Measurements from ENCODE around the gene SYT12.
"Not testable (repeated sequence)": the region's sequence is repeated elsewhere in the genome, so short reads cannot be mapped to it uniquely, and the experiment has no call there.

The SYT12 gene, protein sequence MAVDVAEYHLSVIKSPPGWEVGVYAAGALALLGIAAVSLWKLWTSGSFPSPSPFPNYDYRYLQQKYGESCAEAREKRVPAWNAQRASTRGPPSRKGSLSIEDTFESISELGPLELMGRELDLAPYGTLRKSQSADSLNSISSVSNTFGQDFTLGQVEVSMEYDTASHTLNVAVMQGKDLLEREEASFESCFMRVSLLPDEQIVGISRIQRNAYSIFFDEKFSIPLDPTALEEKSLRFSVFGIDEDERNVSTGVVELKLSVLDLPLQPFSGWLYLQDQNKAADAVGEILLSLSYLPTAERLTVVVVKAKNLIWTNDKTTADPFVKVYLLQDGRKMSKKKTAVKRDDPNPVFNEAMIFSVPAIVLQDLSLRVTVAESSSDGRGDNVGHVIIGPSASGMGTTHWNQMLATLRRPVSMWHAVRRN
- 0 to 0.20 reads per million in 2 donors for total RNA-seq

DNA sequence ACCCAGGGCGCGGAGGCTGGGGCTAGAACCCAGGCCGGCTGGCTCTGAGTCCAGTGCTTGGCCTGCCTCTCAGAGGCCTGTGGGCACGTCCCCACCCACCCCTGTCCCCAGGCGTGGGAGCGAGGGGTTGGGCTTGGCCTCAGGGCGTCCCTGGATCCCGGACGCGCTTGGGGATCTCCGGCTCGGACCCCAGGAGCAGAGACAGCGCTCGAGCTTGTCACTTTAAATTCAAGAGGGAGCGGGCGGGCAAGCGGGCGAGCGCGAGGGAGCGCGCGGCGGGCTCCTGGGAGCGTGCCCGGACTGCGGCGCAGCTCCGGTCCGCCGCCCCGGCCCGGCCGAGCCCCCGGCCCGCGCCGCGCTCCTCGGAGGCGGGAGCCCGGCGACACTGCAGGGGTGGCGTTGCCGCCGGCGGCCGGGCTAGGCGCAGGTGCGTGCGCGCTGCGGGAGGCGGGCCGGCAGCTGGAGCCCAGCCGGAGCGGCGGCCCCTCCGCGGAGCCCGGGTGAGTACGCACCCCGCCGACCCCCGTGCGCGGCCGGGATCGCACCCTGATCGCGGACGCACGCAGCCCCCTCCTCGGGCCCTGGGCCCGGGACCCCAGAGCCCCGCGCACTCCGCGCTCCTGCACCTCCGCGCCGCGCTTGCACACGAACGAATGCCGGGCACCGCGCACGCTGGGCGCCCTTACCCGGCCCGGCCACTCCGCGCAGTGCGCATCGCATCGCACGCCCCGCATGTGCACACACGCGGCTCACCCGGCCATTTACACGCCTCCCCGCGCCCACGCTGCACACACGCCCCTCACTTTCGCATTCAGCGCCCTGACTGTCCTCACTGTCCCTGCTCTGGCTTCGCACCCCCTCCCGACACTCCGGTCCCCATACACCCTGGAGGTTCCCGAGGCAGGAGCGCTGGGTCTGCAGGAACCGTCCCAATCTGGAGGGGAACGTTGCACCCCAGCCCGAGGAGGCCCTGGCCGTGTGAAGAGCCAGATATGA lies at the start of gene SYT12:
Gene SYT12, plus strand, starts transcription at position 174 of the 996 bp plus-strand sequence. CDS start 7,011 bp downstream, outside the sequence.
- peak in 1 of 5 experiments; percentile 21 for DNase-seq

DNA sequence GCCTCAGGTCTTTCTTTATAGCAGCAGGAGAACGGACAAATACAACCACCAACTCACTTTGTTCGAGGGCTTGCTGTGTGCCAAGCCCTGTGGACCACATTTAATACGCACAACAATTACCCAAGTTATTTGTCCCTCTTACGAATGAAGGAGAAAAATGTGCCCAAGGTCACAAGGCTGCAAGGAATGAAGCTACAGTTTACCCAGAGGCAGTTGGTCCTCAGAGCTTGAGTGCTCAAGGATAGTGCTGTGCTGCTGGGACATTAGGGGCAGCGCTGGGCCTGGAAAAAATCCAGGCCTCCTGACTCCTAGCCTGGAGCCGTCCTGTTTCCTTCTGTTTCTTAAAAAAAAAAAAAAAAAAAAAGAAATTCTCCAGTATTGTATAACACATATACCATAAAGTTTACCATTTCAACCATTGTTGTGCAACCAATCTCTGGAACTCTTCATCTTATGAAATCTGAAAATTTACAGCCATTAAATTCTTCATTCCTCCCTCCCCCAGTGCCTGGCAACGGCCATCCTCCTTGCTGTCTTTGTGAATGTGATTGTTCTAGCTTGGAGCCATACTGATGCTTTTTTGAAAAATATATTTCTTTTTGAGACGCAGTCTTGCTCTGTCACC lies 48.9 kb upstream of the SYT12 start:
- no peak for DNase-seq

DNA sequence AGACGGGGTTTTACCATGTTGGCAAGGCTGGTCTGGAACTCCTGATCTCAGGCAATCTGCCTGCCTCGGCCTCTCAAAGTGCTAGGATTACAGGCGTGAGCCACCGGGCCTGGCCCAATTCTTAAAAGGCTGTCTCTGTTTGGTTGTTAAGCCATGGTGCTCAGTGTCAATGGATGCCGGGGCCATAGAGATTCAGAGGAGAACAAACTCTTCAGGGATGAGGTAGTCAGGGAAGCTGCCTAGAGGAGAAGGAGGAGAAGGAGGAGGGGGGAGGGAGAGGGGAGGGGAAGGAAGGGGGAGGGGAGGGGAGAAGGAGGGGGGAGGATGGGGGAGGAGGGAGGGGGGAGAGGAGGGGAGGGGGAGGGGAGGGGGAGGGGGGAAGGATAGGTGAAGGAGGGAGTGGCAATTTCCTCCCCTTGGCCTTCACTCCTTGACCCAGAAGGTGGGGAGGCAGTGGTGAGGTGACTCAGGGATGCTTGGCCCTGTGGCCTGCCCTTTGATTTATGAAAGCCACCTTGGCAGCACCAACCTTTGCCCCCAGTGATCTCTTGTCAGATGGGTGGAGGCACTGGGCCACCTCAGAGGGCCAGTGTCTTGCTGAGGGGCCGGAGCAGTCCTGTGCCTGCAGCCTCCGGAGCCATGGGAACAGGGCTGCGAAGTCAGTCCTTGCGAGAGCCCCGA lies 48.1 kb upstream of the SYT12 start, which contains the start of gene C11orf86:
Gene C11orf86, plus strand, starts transcription at position 581 of the 681 bp plus-strand sequence. Its CDS starts 59 bp downstream, at position 640.
- no peak for DNase-seq

DNA sequence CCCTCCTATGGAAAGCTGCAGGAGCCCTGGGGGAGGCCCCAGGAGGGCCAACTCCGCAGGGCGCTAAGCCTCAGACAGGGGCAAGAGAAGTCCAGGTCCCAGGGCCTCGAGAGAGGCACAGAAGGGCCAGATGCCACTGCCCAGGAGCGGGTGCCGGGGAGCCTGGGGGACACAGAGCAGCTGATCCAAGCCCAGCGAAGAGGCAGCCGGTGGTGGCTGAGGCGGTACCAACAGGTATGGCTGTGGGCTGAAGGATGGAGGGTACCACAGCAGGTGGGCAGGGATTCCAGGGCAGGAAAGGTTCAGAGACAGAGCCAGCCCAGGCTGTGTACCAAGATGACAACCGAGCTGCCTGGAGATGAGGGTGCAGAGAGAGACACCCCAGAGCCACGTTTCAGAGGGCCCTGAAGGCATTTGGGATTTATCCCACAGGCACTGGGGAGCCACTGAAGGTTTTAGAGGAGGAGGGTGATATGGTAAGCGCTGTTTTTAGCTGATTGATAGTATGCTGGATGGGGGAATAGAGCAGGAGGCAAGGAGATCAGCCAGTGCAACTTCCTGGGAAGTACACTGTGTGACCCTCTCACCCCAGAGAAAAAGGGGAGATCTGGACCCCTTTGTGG lies 47.4 kb upstream of the SYT12 start:
- no peak for DNase-seq

DNA sequence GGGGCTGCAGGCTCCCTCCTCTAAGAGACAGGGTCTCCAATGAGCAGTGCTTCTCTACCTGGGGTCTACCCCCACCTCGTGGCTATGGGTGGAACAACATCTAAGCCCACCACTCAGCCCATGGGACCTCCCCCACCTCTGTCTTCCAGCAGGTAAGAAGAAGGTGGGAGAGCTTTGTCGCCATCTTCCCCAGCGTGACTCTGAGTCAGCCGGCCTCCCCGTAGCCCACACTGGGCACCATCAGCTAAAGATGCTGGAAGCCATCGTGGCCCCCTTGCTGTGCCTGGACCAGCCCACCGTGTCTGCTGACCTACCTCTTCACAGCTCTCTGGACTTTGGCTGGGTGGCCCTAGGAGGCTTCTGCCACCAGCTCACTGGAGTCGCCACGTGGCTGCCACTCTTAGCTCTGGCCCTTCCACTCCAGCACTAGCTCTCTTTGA lies 46.9 kb upstream of the SYT12 start:
- peak in 1 of 5 experiments; percentile 10 for DNase-seq

DNA sequence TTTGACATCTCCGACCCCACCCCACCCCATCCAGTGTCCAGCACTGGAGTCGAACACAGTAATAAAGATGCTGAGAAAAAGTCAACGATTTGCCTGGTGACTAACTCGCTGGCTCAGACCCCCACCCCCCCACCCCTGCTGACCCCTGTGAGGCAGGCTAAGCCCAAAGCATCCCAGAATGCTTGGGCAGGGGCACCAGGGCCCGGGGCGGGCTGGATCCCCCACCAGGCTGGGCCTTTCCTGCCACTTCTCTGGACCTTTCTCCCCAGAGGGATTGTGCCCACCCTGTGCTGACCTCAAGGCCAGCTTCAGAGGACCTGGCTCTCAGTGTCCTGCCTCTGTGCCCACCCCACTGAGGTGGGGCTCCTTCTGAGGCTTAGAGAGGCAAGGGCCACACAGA lies 46.0 kb upstream of the SYT12 start:
- no peak for DNase-seq

DNA sequence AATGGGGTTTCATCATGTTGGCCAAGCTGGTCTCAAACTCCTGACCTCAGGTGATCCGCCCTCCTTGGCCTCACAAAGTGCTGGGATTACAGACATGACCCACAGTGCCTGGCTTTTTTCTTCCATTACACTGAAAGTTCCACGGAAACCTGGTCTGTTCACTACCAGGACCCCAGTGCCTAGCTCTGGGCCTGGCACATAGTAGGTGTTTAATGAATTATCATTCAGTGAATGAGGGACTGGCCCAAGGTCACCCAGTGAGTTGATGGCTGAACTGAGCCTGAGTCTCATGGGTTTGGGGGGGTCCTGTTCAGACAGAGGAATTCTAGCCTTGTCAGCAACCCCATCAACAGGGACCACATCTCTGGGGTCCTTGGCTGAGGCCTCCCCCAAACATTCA lies 44.7 kb upstream of the SYT12 start:
- DNase-seq = no peak

DNA sequence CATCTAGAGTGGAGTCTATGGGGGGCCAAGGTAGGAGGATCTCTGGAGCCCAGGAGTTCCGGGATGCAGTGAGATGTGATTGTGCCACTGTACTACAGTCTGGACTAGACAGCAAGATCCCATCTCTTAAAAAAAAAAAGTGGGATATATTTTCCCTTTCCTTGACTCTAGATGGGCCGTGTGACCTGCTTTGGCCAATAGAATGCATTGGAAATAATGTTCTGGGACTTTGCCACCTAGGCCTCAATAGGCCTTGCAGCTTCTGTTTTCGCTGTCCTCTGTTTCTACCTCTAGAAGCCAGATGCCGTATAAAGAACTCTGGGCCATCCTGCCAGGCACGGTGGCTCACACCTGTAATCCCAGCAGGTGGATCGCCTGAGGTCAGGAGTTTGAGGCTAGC lies 44.2 kb upstream of the SYT12 start:
- DNase-seq = no peak

DNA sequence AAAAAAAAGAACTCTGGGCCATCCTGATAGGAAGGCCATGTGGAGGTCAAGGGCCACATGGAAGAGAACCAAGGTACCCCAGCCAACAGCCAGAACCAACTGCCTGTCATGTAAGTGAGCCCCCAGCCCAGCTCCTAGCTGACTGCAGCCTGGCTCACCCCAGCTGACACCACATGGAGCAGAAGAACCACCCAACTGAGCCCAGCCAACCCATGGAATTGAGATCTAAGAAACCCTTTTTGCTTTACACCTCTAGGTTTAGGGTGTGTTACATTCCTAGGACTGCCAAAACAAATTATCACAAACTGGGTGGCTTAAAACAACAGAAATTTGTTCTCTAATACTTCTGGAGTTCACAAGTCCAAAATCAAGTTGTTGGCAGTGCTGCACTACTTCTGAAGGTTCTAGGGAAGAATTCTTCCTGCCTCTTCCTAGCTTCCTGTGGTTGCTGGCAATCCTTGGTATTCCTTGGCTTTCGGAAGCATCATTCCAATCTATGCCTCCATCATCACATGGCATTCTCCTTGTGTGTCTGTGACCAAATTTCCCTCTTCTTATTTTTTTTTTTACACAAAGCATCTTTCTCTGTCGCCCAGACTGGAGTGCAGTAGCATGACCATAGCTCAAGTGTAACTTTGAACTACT lies 43.5 kb upstream of the SYT12 start:
- DNase-seq = no peak

DNA sequence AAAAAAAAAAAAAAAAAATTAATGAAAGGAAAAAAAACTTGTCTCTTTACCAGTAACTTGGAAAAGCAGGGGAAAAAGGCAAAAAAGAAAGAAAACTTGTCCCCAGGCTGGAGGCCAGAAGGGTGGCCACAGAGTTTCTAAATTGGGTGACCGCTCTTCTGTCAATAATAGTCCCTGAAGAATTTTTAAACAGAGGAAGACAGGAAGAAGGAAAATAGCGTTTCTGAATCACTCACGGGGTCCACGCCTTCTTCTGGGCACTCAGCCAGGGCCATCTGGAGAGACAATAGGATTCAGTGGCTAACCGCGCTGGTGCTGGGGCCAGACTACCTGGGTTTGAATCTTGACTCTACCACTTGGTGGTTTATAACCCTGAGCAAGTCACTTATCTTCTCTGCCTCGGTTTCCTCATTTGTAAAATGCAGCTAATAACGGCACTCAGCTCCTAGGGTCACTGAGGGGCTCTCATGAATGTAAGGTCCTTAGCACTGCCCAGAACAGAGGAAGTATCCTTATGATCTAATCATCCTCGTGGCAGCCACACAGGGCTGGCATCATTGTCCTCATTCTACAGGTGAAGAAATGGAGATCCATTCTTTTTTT lies 40.9 kb upstream of the SYT12 start:
- no peak for DNase-seq

DNA sequence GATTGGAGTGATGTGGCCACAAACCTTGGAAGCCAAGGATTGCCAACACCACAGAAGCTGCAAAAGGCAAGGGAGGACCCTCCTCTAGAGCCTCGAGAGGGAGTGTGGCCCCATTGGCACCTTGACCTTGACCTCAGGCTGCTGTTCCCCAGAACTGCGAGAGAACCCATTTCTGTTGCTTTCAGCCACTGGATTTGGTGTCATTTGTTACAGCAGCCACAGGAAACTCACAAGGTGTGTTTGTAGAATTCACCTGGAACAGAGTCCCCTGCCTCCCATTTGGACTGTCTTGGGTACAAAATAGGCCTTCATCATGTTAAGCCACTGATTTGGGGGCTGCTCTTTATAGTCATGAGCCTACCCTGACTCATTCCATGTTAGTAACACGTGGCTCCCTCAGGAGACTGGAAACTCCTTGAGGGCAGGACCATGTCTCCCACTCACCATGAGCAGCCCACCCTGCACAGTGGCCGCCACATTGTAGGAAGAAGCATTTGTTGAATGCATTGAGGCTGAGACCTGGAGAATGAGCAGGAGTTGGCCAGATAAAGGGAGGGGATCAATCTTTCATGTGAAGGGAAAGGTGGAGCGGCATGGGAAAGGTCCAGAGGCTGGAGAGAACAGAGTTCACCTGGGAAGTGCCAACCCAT lies 39.5 kb upstream of the SYT12 start:
- DNase-seq = no peak

DNA sequence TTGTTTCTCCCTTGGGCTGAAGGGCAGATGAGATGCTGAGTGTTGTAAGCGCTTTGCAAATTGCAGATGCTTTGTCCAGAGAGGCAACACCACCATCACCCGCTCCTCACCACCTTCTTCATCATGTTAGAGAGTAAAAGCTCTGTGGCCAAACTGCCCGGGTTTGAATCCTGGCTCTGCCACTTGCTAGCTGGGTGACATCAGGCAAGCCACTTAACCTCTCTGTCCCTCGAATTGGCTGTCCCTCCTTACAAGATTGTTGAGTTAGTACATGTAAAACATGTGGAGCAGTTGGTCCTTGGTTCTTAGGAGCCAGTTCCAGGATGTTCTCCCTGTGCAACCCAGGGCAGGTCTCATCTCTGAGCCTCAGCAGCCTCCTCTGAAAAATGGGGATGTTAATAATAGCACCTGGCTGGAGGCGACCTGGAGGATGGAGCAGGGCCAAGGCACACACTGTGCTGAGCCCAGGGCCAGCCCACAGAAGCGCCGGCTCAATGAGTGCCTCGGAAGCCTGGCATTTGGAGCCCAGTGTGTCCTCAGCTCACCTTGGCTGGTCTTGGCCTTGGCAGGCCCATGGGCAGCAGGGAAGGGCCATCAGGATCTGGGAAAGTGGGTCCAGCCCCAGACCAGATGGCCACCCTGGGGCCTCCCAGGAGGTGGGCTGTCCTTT lies 37.3 kb upstream of the SYT12 start:
- no peak for DNase-seq

DNA sequence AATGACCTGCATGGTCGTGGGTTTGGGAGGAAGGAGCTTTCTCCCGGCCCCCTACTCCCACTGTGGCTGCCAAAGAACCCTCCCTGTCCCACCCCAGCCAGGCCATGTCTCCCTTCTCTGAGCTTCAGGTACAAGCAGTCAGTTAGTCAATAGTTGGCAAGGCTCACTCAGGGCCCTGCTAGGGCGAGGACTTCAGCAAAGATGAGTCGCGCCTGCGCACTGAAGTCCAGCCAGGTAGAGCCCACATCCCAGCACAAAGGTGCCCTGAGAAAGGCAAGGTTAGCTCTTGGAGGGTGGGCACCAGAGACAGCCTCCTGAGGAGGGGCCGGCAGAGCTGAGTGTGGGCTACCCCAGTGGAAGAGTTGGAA lies 36.8 kb upstream of the SYT12 start:
- DNase-seq = no peak

DNA sequence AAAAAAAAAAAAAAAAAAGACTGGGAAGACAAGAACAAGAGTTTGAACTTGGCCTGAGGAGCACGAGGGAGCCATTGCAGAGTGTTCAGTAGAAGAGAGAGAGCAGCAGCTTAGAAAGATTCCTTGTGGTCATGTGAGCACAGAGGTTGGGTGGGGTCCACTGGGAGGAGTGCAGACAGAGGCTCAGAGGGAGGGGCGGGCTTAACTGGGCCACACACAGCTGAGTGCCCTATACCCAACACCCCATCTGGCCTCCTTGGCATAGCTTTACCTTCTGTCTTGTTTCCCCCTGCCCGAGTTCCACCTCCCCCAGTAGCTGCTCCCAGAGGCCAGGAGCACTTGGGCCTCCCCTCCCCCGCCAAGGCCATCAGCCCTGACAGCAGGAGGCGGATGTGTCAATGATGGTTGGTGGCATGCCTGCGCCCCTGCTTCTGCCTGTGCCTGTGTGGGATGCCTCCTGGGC lies 35.7 kb upstream of the SYT12 start:
- DNase-seq = no peak

DNA sequence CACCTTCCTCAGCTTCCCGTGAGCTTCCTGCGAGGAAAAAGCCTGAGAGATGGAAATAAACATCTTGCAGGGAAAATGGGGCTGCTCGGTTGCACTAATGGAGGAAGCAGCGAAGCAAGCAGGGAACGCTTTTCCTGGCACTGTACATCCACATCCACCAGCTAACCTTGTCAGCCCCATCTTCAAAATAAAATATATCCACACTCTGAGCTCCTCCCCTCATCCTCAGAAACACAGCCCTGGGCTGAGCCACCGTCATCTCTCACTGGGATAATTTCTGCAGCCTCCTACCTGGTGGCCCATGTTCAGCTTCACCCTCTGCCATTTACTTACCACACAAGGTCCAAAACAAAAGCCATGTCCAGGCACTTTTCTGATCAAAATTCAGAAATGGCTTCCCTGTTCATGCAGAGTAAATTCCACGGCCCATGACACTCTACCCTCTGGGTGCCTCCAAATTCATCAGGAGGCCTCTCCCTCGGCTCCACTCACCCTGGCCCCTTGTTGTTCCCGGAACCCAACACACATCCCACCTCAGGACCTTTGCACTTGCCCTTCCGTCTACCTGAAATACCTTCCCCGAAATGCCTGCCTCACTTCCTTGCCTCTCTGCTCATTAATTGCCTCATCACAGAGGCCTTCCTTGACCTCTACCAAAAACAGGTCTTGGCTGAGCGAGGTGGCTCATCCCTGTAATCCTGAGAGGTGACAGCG lies 34.9 kb upstream of the SYT12 start:
- no peak for DNase-seq

DNA sequence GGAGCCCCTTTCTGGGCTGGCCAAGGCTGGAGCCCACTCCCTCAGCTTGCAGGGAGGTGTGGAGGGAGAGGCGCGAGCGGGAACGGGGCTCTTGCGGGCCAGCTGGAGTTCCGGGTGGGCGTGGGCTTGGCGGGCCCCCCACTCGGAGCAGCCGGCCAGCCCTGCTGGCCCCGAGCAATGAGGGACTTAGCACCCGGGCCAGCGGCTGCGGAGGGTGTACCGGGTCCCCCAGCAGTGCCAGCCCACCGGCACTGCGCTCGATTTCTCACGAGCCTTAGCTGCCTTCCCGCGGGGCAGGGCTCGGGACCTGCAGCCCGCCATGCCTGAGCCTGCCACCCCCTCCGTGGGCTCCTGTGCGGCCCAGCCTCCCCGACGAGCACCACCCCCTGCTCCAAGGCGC lies 34.2 kb upstream of the SYT12 start:
- DNase-seq = not testable (repeated sequence)

DNA sequence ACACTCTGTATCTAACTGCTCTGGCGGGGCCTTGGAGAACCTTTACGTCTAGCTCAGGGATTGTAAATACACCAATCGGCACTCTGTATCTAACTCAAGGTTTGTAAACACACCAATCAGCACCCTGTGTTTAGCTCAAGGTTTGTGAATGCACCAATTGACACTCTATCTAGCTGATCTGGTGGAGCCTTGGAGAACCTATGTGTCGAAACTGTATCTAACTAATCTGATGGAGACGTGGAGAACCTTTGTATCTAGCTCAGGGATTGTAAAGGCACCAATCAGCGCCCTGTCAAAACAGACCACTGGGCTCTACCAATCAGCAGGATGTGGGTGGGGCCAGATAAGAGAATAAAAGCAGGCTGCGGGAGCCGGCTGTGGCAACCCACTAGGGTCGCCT lies 33.6 kb upstream of the SYT12 start:
- DNase-seq = not testable (repeated sequence)

DNA sequence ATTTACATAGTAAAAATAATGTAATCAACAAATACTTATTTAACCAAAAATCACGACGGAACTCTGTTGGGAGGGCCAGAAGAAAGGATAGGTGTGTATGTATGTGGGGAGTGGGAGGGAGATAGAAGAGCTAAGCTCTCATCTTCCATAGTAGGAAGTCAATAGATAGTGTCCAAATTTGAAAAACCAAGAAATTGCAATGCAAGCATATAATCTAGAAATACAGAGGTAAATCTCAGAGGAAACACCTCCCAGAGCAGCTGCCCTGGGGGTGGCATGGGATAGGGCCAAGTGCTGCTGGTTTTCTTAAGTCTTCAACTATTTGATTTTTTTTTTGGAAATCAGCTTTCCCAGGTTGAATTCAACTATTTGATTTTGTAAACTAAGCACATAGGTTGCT lies 30.9 kb upstream of the SYT12 start:
- DNase-seq = no peak
